SU-DHL-6 (cell line): ENCODE results near the gene ACVR1.

Experiments used
- CTCF ChIP-seq: fragments of 200-600 bp; sonication (generic); IDR thresholded peaks from one replicate; pipeline ENCODE4 v1.5.1; 2017; ENCODE audit warnings: antibody characterized with exemption, mild to moderate bottlenecking, low read length, moderate library complexity; ENCODE audit not compliant: insufficient read depth, poor library complexity, severe bottlenecking
- EZH2phosphoT487 ChIP-seq: fragments of 200-600 bp; sonication (generic), shearing (Covaris generic); conservative IDR thresholded peaks from 2 replicates; pipeline ENCODE4 v1.6.1; 2018; ENCODE audit warnings: mild to moderate bottlenecking, antibody characterized with exemption, low read length, moderate library complexity, mixed read lengths

- TF ChIP-seq CTCF (no peak), EZH2phosphoT487 (no peak)
Measured at GRCh38 chr2:157722580-157723234, 153.4 kb downstream of the ACVR1 start.
